GM23248 (cell line): ENCODE data around the gene HDAC7.

Experiments
- EZH2 ChIP-seq: fragments of 200-600 bp; sonication (generic); IDR thresholded peaks from 2 replicates; pipeline ENCODE4 v1.6.1; 2018; ENCODE audit warnings: antibody characterized with exemption, mild to moderate bottlenecking; ENCODE audit not compliant: insufficient read depth, poor library complexity, severe bottlenecking
- EZH2phosphoT487 ChIP-seq: fragments of 200-600 bp; sonication (generic); IDR thresholded peaks from 2 replicates; pipeline ENCODE4 v1.6.1; 2018; ENCODE audit warnings: antibody characterized with exemption, moderate library complexity, mild to moderate bottlenecking, low read depth; ENCODE audit not compliant: insufficient read depth

DNA sequence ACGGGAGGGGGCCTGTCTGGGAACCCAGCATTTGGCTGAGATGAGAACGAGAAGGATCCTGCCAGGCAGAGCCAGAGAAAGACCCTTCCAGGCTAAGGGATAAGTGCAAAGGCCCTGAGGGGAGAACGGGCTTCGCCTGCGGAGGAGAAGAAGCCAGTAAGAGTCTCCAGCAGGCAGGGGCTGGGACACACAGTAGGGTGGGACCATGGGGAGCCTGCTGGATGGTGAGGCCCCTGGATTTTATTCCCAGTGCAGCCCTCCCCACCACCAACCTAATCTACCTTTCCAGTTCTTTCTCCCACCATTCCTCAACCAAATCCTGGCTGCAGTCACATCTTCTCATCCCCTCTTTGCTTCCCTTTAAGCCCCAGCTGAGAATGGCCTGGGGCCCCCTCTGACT is 73.6 kb downstream of the HDAC7 start:
- TF ChIP-seq EZH2 (no peak), EZH2phosphoT487 (no peak)
